ENCODE data around the gene MAP4. TPM values are rescaled to one million over a fixed set of nuclear protein-coding genes. Genes with fewer than 3 reads are reported as not detected.

Gene MAP4
- total RNA-seq, 1 experiment from 2014 or later = 140 TPM

- Histone ChIP-seq H3T11ph (ENCODE audit: low read length) (no peak overlapping the region), H4K8ac (replicated peaks; ENCODE audit: insufficient read length, low read depth, low read length) (no peak overlapping the region), H3K14ac (ENCODE audit: insufficient read depth, low read length) (no peak overlapping the region), H3K4me2 (ENCODE audit: insufficient read depth, insufficient read length, low read length) (no peak overlapping the region), H3K4ac (ENCODE audit: low read depth, low read length) (no peak overlapping the region), H3K27ac (ENCODE audit: insufficient read length, low read depth, low read length) (no peak overlapping the region), H3K9me3 (ENCODE audit: control insufficient read depth, low read depth, low read length) (no peaks in the 10 kb centered on the region), H3K23me2 (ENCODE audit: insufficient read length, low read depth, low read length, poor library complexity, severe bottlenecking) (no peaks in the 10 kb centered on the region), H2AFZ (ENCODE audit: low read length) (no peak overlapping the region), H3K27me3 (ENCODE audit: insufficient read depth, low read length) (no peaks in the 10 kb centered on the region), H3K4me1 (ENCODE audit: insufficient read depth, low read length) (no peaks in the 10 kb centered on the region), H2BK120ac (ENCODE audit: low read depth, low read length, poor library complexity, severe bottlenecking) (no peak overlapping the region), H4K20me1 (ENCODE audit: control insufficient read depth, insufficient read depth, insufficient read length) (no peaks in the 10 kb centered on the region), H2BK12ac (ENCODE audit: insufficient read length, low read depth, low read length) (no peak overlapping the region), H4K91ac (ENCODE audit: insufficient read length, low read depth, low read length) (no peak overlapping the region), H2BK5ac (ENCODE audit: insufficient read length, low read length) (no peak overlapping the region), H4K5ac (ENCODE audit: insufficient read length, low read depth, low read length) (no peak overlapping the region), H3K9ac (ENCODE audit: extremely low read depth, insufficient read length, low read length) (no peak overlapping the region), H2BK15ac (ENCODE audit: low read depth, low read length) (no peak overlapping the region), H3K18ac (ENCODE audit: insufficient read length, low read depth, low read length) (no peak overlapping the region), H3K23ac (ENCODE audit: insufficient read length, low read depth, low read length) (no peak overlapping the region), H2BK20ac (ENCODE audit: low read depth, low read length, poor library complexity, severe bottlenecking) (no peak overlapping the region), H3K79me2 (ENCODE audit: insufficient read depth, low read length) (no peaks in the 10 kb centered on the region; the same call in 1 of the 2 replicates), H3K56ac (ENCODE audit: insufficient read length, low read depth, low read length) (no peak overlapping the region), H3K79me1 (ENCODE audit: insufficient read depth, low read depth, low read length, poor library complexity, severe bottlenecking) (no peaks in the 10 kb centered on the region), H2AK5ac (ENCODE audit: insufficient read length, low read length) (no peak overlapping the region)
- no peak overlapping the region for H3K27ac Mint-ChIP-seq
- DNase-seq = no peak
- no peaks in the 10 kb centered on the region for H3K9me3 Mint-ChIP-seq
- no peak for TF ChIP-seq CTCF (conservative IDR thresholded peaks at IDR 0.05)
- no peak overlapping the region for H3K4me3 Mint-ChIP-seq
- H3K27me3 Mint-ChIP-seq (ENCODE audit: low read depth) = no peaks in the 10 kb centered on the region
- WGBS (ENCODE audit: extremely low coverage, insufficient read length, low lambda C conversion rate) = no CpG with 5 or more reads among the region's 1 CpG
- H3K36me3 Mint-ChIP-seq (ENCODE audit: insufficient read depth in 1 of 3, low read depth in 3 of 3) = peaks cover 0 to 7% (median 2%) of the 10 kb centered on the region in 3 experiments; a peak in 3 of 7 replicates
- no peaks in the 10 kb centered on the region for H3K4me1 Mint-ChIP-seq
These were observed 37.1 kb downstream of the MAP4 start for GRCh38 chr3:47979070-47979469.

Measured in H9 (cell line).